Hematopoietic multipotent progenitor cell treated with erythropoietin and hydrocortisone succinate and interleukin-3 and kit ligand, for 6 days (in vitro differentiated cells): Measurements from ENCODE around the gene RGPD6.
"Not testable (repeated sequence)": the region's sequence is repeated elsewhere in the genome, so short reads cannot be mapped to it uniquely, and the experiment has no call there.

Source experiments
- DNase-seq: peaks from one replicate; pipeline ENCODE4 v3.0.0-alpha.2; 2015

RGPD6 gene

GRCh38 chr2:110480084-110480483 is 96.9 kb downstream of the RGPD6 start:
- not testable (repeated sequence) for DNase-seq

GRCh38 chr2:110477370-110477769 is 99.7 kb downstream of the RGPD6 start:
- not testable (repeated sequence) for DNase-seq

- DNase-seq = not testable (repeated sequence)
These were observed 100.1 kb downstream of the RGPD6 start for GRCh38 chr2:110476952-110477351.

GRCh38 chr2:110475627-110476359 is 101.2 kb downstream of the RGPD6 start:
- DNase-seq = not testable (repeated sequence)

- not testable (repeated sequence) for DNase-seq
These were observed 102.1 kb downstream of the RGPD6 start for GRCh38 chr2:110474898-110475297.

GRCh38 chr2:110473059-110473358 is 104.0 kb downstream of the RGPD6 start:
- not testable (repeated sequence) for DNase-seq

- not testable (repeated sequence) for DNase-seq
These were observed 104.6 kb downstream of the RGPD6 start, which contains the start of gene LIMS4 for GRCh38 chr2:110472171-110473058. LIMS4 (minus strand) TSS chr2:110472816; CDS start chr2:110472778, 38 bp downstream.

- DNase-seq = not testable (repeated sequence)
These were observed 108.1 kb downstream of the RGPD6 start for GRCh38 chr2:110468921-110469320.

GRCh38 chr2:110465312-110465711 is 111.7 kb downstream of the RGPD6 start:
- not testable (repeated sequence) for DNase-seq
